Measurements from ENCODE around the gene FAM76A. TPM values are rescaled to one million over a fixed set of nuclear protein-coding genes. Genes with fewer than 3 reads are reported as not detected.

The FAM76A gene
- total and polyA plus RNA-seq, 9 of the 15 experiments (the other 6 are each of a cell fraction or from before 2014, with no cell fraction given): 9.5 to 14.6 (median 11.4) TPM

DNA sequence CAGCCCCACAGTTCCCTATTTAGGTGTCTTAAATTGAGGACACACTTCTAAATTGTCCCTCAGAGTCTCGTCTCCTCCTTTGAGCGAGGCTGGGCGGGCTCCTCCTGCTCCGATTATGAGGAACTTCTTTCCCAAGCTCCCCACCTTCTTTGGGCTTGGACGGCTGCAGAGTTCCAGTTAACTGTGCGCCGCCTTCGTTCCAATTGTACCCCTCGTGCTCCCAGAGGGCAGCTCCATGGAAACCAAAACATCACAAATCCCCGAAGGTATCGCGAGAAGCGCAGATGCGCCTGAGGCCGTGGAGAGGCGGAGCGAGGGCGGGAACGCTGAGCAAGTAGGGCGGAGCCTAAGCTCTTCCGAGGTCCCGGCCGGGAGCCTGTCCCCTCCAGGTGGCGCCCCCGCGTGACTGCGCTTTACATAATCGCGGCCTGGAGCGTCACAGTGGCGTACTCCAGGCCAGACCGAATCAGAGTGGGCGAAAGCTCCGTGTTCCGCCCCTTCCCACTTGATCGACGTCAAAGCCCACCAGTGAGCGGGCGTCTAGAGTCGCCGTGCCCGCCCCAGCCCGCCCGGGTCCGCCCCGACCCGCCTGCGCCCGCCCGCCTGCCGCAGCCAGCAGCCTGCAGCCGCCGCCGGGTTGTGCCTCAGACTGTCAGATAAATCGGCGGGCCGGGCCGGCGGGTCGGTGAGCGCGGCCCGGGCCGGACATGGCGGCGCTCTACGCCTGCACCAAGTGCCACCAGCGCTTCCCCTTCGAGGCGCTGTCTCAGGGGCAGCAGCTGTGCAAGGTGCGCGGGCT, at the start of gene FAM76A (continued):
- TF ChIP-seq HEY1 (CRISPR knock-in tag; IDR thresholded peaks at IDR 0.05; ENCODE audit: borderline replicate concordance) (no peak), SLC30A9 (CRISPR knock-in tag; IDR thresholded peaks at IDR 0.05) (no peak), ZNF224 (CRISPR knock-in tag; IDR thresholded peaks at IDR 0.05) (no peak), ATF7 (IDR thresholded peaks at IDR 0.05) (peak; percentile 91), ZNF311 (CRISPR knock-in tag; IDR thresholded peaks at IDR 0.05) (no peak), CREB1 (IDR thresholded peaks at IDR 0.05) (peak; percentile 99), CREB1 (CRISPR knock-in tag; IDR thresholded peaks at IDR 0.05) (peak; percentile 97), PPARD (CRISPR knock-in tag; IDR thresholded peaks at IDR 0.05) (no peak), NRF1 (conservative IDR thresholded peaks at IDR 0.05 in 1 of 2, IDR thresholded peaks at IDR 0.05 in 1 of 2) (peak; percentile 86 to 89), ZBTB1 (CRISPR knock-in tag; IDR thresholded peaks at IDR 0.05; ENCODE audit: borderline replicate concordance, low read depth) (no peak), CHD4 (IDR thresholded peaks at IDR 0.05; ENCODE audit: insufficient read depth, insufficient replicate concordance, low read depth, low read length, poor library complexity, severe bottlenecking) (no peak), ELF2 (CRISPR knock-in tag; IDR thresholded peaks at IDR 0.05) (peak; percentile 43; the same call in 1 of the 2 replicates), TOE1 (IDR thresholded peaks at IDR 0.05; ENCODE audit: borderline replicate concordance) (peak; percentile 67; the same call in 1 of the 2 replicates), TOE1 (CRISPR knock-in tag; IDR thresholded peaks at IDR 0.05; ENCODE audit: borderline replicate concordance, low read depth) (no peak), SNIP1 (IDR thresholded peaks at IDR 0.05; ENCODE audit: low read depth) (no peak), NCOA2 (IDR thresholded peaks at IDR 0.05; ENCODE audit: partially characterized antibody in 2 of 2) (no peak)
- TF ChIP-seq, protein P1, sequence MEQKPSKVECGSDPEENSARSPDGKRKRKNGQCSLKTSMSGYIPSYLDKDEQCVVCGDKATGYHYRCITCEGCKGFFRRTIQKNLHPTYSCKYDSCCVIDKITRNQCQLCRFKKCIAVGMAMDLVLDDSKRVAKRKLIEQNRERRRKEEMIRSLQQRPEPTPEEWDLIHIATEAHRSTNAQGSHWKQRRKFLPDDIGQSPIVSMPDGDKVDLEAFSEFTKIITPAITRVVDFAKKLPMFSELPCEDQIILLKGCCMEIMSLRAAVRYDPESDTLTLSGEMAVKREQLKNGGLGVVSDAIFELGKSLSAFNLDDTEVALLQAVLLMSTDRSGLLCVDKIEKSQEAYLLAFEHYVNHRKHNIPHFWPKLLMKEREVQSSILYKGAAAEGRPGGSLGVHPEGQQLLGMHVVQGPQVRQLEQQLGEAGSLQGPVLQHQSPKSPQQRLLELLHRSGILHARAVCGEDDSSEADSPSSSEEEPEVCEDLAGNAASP (IDR thresholded peaks at IDR 0.05): no peak
- TF ChIP-seq, protein P2, sequence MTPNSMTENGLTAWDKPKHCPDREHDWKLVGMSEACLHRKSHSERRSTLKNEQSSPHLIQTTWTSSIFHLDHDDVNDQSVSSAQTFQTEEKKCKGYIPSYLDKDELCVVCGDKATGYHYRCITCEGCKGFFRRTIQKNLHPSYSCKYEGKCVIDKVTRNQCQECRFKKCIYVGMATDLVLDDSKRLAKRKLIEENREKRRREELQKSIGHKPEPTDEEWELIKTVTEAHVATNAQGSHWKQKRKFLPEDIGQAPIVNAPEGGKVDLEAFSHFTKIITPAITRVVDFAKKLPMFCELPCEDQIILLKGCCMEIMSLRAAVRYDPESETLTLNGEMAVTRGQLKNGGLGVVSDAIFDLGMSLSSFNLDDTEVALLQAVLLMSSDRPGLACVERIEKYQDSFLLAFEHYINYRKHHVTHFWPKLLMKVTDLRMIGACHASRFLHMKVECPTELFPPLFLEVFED (CRISPR knock-in tag; conservative IDR thresholded peaks at IDR 0.05): no peak
- TF ChIP-seq, protein P3, sequence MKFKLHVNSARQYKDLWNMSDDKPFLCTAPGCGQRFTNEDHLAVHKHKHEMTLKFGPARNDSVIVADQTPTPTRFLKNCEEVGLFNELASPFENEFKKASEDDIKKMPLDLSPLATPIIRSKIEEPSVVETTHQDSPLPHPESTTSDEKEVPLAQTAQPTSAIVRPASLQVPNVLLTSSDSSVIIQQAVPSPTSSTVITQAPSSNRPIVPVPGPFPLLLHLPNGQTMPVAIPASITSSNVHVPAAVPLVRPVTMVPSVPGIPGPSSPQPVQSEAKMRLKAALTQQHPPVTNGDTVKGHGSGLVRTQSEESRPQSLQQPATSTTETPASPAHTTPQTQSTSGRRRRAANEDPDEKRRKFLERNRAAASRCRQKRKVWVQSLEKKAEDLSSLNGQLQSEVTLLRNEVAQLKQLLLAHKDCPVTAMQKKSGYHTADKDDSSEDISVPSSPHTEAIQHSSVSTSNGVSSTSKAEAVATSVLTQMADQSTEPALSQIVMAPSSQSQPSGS (CRISPR knock-in tag; IDR thresholded peaks at IDR 0.05): no peak
- TF ChIP-seq, protein P4, sequence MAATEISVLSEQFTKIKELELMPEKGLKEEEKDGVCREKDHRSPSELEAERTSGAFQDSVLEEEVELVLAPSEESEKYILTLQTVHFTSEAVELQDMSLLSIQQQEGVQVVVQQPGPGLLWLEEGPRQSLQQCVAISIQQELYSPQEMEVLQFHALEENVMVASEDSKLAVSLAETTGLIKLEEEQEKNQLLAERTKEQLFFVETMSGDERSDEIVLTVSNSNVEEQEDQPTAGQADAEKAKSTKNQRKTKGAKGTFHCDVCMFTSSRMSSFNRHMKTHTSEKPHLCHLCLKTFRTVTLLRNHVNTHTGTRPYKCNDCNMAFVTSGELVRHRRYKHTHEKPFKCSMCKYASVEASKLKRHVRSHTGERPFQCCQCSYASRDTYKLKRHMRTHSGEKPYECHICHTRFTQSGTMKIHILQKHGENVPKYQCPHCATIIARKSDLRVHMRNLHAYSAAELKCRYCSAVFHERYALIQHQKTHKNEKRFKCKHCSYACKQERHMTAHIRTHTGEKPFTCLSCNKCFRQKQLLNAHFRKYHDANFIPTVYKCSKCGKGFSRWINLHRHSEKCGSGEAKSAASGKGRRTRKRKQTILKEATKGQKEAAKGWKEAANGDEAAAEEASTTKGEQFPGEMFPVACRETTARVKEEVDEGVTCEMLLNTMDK (IDR thresholded peaks at IDR 0.05; ENCODE audit: borderline replicate concordance, insufficient read depth, low read depth, low read length, poor library complexity, severe bottlenecking): peak; percentile 98

All from K562 (cell line).